RWPE1 (cell line): ENCODE results near the gene CCL20.

Experiments
- CTCF ChIA-PET: fragments of 350-600 bp; sonication (Branson Sonifier 250); formaldehyde crosslinking; extraction: SDS; loops from one replicate; lab custom pipeline; 2021; lab: Yijun Ruan, JAX
- POLR2A ChIA-PET: fragments of 400-600 bp; formaldehyde crosslinking; extraction: SDS; loops from one replicate; lab custom pipeline; 2020; ENCODE audit warnings: antibody characterized with exemption; ENCODE audit not compliant: low non-redundant PET; lab: Yijun Ruan, JAX
- DNase-seq: peaks from one replicate; pipeline ENCODE4 v3.0.0; 2012; ENCODE audit warnings: low spot score
- H3K27ac ChIP-seq: fragments of 450-650 bp; 2 replicates; pipeline ENCODE4 v1.5.1; 2017
- TF ChIP-seq, protein P1 (sequence below): fragments of 450-650 bp; conservative IDR thresholded peaks from 2 replicates; pipeline ENCODE4 v1.5.1; 2017; ENCODE audit warnings: low read depth, mild to moderate bottlenecking

The CCL20 gene

DNA sequence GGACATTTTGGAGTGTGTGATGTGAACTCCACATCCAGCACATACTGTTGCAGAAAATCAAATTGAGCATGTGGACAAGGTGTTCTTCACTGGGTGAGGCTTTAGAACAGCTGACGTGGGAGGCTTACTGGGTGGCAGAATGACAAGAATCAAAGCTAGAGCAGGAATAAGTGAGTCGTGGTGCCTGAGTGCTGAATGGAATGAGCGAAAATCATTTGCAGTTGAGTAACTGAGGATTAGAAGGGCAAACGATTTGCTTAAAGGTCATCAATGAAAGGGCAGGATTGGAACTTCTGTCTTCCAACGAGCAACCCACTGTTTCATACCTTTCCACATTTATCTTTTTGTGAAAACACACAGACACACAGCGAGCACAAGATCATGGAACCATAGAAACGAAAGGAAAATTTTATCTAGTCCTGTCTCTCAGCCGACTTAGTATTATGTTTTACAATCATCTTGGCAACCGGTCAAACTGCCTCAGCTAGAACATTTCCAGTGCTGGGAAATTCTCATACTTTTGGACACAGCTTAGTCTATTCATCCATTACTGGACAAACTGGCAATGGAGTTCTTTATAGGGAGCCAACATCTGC is 50.6 kb downstream of the CCL20 start:
- TF ChIP-seq, protein P1, sequence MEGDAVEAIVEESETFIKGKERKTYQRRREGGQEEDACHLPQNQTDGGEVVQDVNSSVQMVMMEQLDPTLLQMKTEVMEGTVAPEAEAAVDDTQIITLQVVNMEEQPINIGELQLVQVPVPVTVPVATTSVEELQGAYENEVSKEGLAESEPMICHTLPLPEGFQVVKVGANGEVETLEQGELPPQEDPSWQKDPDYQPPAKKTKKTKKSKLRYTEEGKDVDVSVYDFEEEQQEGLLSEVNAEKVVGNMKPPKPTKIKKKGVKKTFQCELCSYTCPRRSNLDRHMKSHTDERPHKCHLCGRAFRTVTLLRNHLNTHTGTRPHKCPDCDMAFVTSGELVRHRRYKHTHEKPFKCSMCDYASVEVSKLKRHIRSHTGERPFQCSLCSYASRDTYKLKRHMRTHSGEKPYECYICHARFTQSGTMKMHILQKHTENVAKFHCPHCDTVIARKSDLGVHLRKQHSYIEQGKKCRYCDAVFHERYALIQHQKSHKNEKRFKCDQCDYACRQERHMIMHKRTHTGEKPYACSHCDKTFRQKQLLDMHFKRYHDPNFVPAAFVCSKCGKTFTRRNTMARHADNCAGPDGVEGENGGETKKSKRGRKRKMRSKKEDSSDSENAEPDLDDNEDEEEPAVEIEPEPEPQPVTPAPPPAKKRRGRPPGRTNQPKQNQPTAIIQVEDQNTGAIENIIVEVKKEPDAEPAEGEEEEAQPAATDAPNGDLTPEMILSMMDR, result no peak
- peak overlapping the region; percentile 92; the same call in 1 of the 2 replicates for H3K27ac ChIP-seq

DNA sequence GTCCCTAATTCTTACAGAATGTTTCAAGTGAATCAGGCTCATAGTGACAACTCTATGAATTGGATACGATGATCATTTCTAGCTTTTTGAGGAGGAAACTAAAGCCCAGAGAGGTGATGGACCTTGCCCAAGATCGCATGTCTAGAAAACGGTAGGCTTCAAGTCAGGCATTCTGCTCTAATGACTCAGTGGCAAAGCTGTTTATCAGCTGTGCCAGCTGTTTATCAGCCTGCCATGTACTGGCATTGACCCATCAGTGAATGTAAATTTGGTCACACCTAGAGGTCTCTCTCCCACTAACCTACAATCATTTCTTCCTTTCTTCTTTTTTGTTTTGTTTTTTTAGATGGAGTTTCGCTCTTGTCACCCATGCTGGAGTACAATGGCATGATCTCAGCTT is 51.6 kb downstream of the CCL20 start:
- TF ChIP-seq, protein P1, result no peak
- H3K27ac ChIP-seq, result no peak overlapping the region
- no peak for DNase-seq
- POLR2A ChIA-PET, result no interaction called here
- CTCF ChIA-PET, result no interaction called here

More for the DNA sequence above, 50.6 kb downstream of the CCL20 start:
- DNase-seq, result no peak
- ChIA-PET POLR2A (no interaction called here), CTCF (interaction anchor here (0.7 kb wide), 1 partner anchor 50 kb away, joined by 4 read pairs; no protein-coding TSS in a partner anchor)
